PC-9 (cell line): ENCODE measurements around the gene KCNN3. TPM values are rescaled to one million over a fixed set of nuclear protein-coding genes. Genes with fewer than 3 reads are reported as not detected.

Experiments
- BruUV-seq: library from RNA; stranded (reverse); fragments of 400-500 nt; replicated peaks from 2 replicates; lab custom pipeline; 2021; lab: Mats Ljungman, UMichigan
- CTCF ChIA-PET: fragments of 300-600 bp; sonication (Branson Sonifier 250); formaldehyde crosslinking; loops from one replicate; lab custom pipeline; 2022; ENCODE audit warnings: antibody characterized with exemption; lab: Charles Lee
- POLR2A ChIA-PET: fragments of 300-600 bp; sonication (Branson Sonifier 250); formaldehyde crosslinking; loops from one replicate; lab custom pipeline; 2022; ENCODE audit warnings: antibody characterized with exemption; ENCODE audit not compliant: unreplicated experiment; lab: Charles Lee
- DNase-seq, 2 experiments: peaks; one replicate each; pipeline versions ENCODE4 v3.0.0 to v3.0.0-alpha.2; 2015 to 2022; ENCODE audit warnings: mixed read lengths in 1 of 2
- H2AFZ ChIP-seq: fragments of 200-600 bp; sonication (generic); 2 replicates; pipeline ENCODE4 v1.8.1; 2017; ENCODE audit warnings: antibody characterized with exemption
- H3F3A ChIP-seq: fragments of 200-600 bp; sonication (generic); 2 replicates; pipeline ENCODE4 v1.8.1; 2017; ENCODE audit warnings: antibody characterized with exemption, mild to moderate bottlenecking, low read depth; ENCODE audit not compliant: insufficient read depth
- H3K27ac ChIP-seq: fragments of 200-600 bp; sonication (generic); 2 replicates; pipeline ENCODE4 v1.6.1; 2016; ENCODE audit warnings: mixed run types
- H3K27me3 ChIP-seq: fragments of 200-600 bp; sonication (generic); 2 replicates; pipeline ENCODE4 v1.6.1; 2016; ENCODE audit warnings: low read depth, mixed run types; ENCODE audit not compliant: insufficient read depth
- H3K36me3 ChIP-seq: fragments of 200-600 bp; sonication (generic); 2 replicates; pipeline ENCODE4 v1.6.1; 2016; ENCODE audit warnings: low read depth, mixed run types
- H3K4me1 ChIP-seq: fragments of 200-600 bp; sonication (generic); replicated peaks from 2 replicates; pipeline ENCODE4 v1.6.1; 2016; ENCODE audit warnings: mixed run types; ENCODE audit not compliant: insufficient read depth
- H3K4me2 ChIP-seq: fragments of 200-600 bp; sonication (generic); 2 replicates; pipeline ENCODE4 v1.6.1; 2017; ENCODE audit warnings: mixed run types
- H3K4me3 ChIP-seq: fragments of 200-600 bp; sonication (generic); 2 replicates; pipeline ENCODE4 v1.6.1; 2016; ENCODE audit warnings: mixed run types
- H3K79me2 ChIP-seq: fragments of 200-600 bp; sonication (generic); 2 replicates; pipeline ENCODE4 v1.6.1; 2017; ENCODE audit warnings: low read depth, mixed run types
- H3K9me2 ChIP-seq: fragments of 200-600 bp; sonication (generic); 2 replicates; pipeline ENCODE4 v1.8.1; 2017; ENCODE audit warnings: mild to moderate bottlenecking; ENCODE audit not compliant: insufficient read depth
- H3K9me3 ChIP-seq: fragments of 200-600 bp; sonication (generic); 2 replicates; pipeline ENCODE4 v1.8.1; 2016; ENCODE audit warnings: low read depth; ENCODE audit not compliant: insufficient read depth
- H4K20me1 ChIP-seq: fragments of 200-600 bp; sonication (generic); 2 replicates; pipeline ENCODE4 v1.8.1; 2017; ENCODE audit not compliant: insufficient read depth
- EZH2 ChIP-seq: fragments of 200-600 bp; sonication (generic); IDR thresholded peaks from 2 replicates; pipeline ENCODE4 v1.8.0; 2017; ENCODE audit warnings: antibody characterized with exemption, low read depth
- intact Hi-C: fragments of 100-400 bp; cut with micrococcal nuclease; formaldehyde crosslinking; loops from one replicate; pipeline ENCODE4 v1.10.0; 2022; ENCODE audit not compliant: unreplicated experiment
- total RNA-seq: library from RNA; stranded (reverse); gene quantifications from 2 replicates; pipeline ENCODE4 v1.2.3, GENCODE V29; 2021
- TF ChIP-seq, protein P1 (sequence below): fragments of 200-600 bp; sonication (generic); conservative IDR thresholded peaks from 2 replicates; pipeline ENCODE4 v1.6.1; 2017; ENCODE audit warnings: mixed run types, antibody characterized with exemption, mild to moderate bottlenecking, moderate library complexity

The KCNN3 gene
- total RNA-seq, 1 experiment from 2014 or later, result 1.1 TPM

GRCh38 chr1:154772056-154772455, 98.0 kb downstream of the KCNN3 start:
- no peak for DNase-seq
- no peaks in the 10 kb centered on the region for H3F3A ChIP-seq
- no peak overlapping the region for H3K4me2 ChIP-seq
- no peaks in the 10 kb centered on the region for H4K20me1 ChIP-seq
- TF ChIP-seq, protein P1, sequence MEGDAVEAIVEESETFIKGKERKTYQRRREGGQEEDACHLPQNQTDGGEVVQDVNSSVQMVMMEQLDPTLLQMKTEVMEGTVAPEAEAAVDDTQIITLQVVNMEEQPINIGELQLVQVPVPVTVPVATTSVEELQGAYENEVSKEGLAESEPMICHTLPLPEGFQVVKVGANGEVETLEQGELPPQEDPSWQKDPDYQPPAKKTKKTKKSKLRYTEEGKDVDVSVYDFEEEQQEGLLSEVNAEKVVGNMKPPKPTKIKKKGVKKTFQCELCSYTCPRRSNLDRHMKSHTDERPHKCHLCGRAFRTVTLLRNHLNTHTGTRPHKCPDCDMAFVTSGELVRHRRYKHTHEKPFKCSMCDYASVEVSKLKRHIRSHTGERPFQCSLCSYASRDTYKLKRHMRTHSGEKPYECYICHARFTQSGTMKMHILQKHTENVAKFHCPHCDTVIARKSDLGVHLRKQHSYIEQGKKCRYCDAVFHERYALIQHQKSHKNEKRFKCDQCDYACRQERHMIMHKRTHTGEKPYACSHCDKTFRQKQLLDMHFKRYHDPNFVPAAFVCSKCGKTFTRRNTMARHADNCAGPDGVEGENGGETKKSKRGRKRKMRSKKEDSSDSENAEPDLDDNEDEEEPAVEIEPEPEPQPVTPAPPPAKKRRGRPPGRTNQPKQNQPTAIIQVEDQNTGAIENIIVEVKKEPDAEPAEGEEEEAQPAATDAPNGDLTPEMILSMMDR, result no peak
- no peak for TF ChIP-seq EZH2
- BruUV-seq, result no TSS peak
- H3K9me3 ChIP-seq, result no peaks in the 10 kb centered on the region
- H2AFZ ChIP-seq, result no peak overlapping the region
- ChIA-PET CTCF (no interaction called here), POLR2A (no interaction called here)
- no peaks in the 10 kb centered on the region for H3K36me3 ChIP-seq
- H3K9me2 ChIP-seq, result no peaks in the 10 kb centered on the region
- intact Hi-C loops, result no loop called here
- no peaks in the 10 kb centered on the region for H3K4me1 ChIP-seq
- no peak overlapping the region for H3K27ac ChIP-seq
- H3K79me2 ChIP-seq, result no peaks in the 10 kb centered on the region
- no peak overlapping the region for H3K4me3 ChIP-seq
- H3K27me3 ChIP-seq, result peaks cover 63% of the 10 kb centered on the region

GRCh38 chr1:154770897-154771594, 99.0 kb downstream of the KCNN3 start:
- H3K27me3 ChIP-seq, result peaks cover 54% of the 10 kb centered on the region
- POLR2A ChIA-PET, result no interaction called here
- H3K4me2 ChIP-seq, result no peak overlapping the region
- no peaks in the 10 kb centered on the region for H3K9me2 ChIP-seq
- intact Hi-C loops, result no loop called here
- H3F3A ChIP-seq, result no peaks in the 10 kb centered on the region
- no peaks in the 10 kb centered on the region for H3K9me3 ChIP-seq
- no peaks in the 10 kb centered on the region for H3K79me2 ChIP-seq
- H4K20me1 ChIP-seq, result no peaks in the 10 kb centered on the region
- H3K36me3 ChIP-seq, result no peaks in the 10 kb centered on the region
- no peak overlapping the region for H3K4me3 ChIP-seq
- H2AFZ ChIP-seq, result no peak overlapping the region
- TF ChIP-seq EZH2, result no peak
- TF ChIP-seq, protein P1, result no peak
- H3K4me1 ChIP-seq, result no peaks in the 10 kb centered on the region
- no peak for DNase-seq
- CTCF ChIA-PET, result no interaction called here
- H3K27ac ChIP-seq, result no peak overlapping the region
- BruUV-seq, result no TSS peak

GRCh38 chr1:154769193-154769895, 100.7 kb downstream of the KCNN3 start:
- Histone ChIP-seq H3K79me2 (no peaks in the 10 kb centered on the region), H3K4me3 (no peak overlapping the region), H3K4me2 (no peak overlapping the region), H3K9me3 (no peaks in the 10 kb centered on the region), H3F3A (no peaks in the 10 kb centered on the region), H3K27me3 (peaks cover 57% of the 10 kb centered on the region), H3K27ac (no peak overlapping the region), H4K20me1 (no peaks in the 10 kb centered on the region), H3K4me1 (no peaks in the 10 kb centered on the region), H2AFZ (no peak overlapping the region), H3K36me3 (no peaks in the 10 kb centered on the region), H3K9me2 (no peaks in the 10 kb centered on the region)
- intact Hi-C loops, result loop anchor here (10.0 kb wide), 1 partner anchor 75 kb away; no protein-coding TSS in a partner anchor
- DNase-seq, result no peak
- no TSS peak for BruUV-seq
- TF ChIP-seq, protein P1, result no peak
- no peak for TF ChIP-seq EZH2
- POLR2A ChIA-PET, result no interaction called here
- CTCF ChIA-PET, result no interaction called here
